ENCODE data around the gene EXD3. TPM values are rescaled to one million over a fixed set of nuclear protein-coding genes. Genes with fewer than 3 reads are reported as not detected.

EXD3 gene
- total RNA-seq, 1 donor from 2014 or later: 10.8 TPM

GRCh38 chr9:137429546-137429890, 6.6 kb upstream of the EXD3 start:
- FAIRE-seq: no peak
- no peaks in the 10 kb centered on the region for H3K27me3 ChIP-seq (ENCODE audit: control insufficient read depth, insufficient read depth, low read length)
- no peaks in the 10 kb centered on the region for H3K36me3 ChIP-seq (ENCODE audit: control insufficient read depth, insufficient read depth, low read length)
- TF ChIP-seq CTCF (IDR thresholded peaks at IDR 0.05; ENCODE audit: insufficient read depth, low read length, severe bottlenecking): no peak
- no peak for DNase-seq (ENCODE audit: low read depth)
- no peak overlapping the region for H3K4me3 ChIP-seq (ENCODE audit: low read depth, low read length)

GRCh38 chr9:137428841-137429545, 6.0 kb upstream of the EXD3 start:
- Histone ChIP-seq H3K36me3 (ENCODE audit: control insufficient read depth, insufficient read depth, low read length) (no peaks in the 10 kb centered on the region), H3K27me3 (ENCODE audit: control insufficient read depth, insufficient read depth, low read length) (no peaks in the 10 kb centered on the region), H3K4me3 (ENCODE audit: low read depth, low read length) (no peak overlapping the region)
- DNase-seq (ENCODE audit: low read depth) (no peak), FAIRE-seq (no peak)
- no peak for TF ChIP-seq CTCF (IDR thresholded peaks at IDR 0.05; ENCODE audit: insufficient read depth, low read length, severe bottlenecking)

GRCh38 chr9:137428311-137428630, 5.3 kb upstream of the EXD3 start:
- DNase-seq (ENCODE audit: low read depth) (no peak), FAIRE-seq (no peak)
- no peak for TF ChIP-seq CTCF (IDR thresholded peaks at IDR 0.05; ENCODE audit: insufficient read depth, low read length, severe bottlenecking)
- Histone ChIP-seq H3K27me3 (ENCODE audit: control insufficient read depth, insufficient read depth, low read length) (no peaks in the 10 kb centered on the region), H3K36me3 (ENCODE audit: control insufficient read depth, insufficient read depth, low read length) (no peaks in the 10 kb centered on the region), H3K4me3 (ENCODE audit: low read depth, low read length) (no peak overlapping the region)

- no peak for FAIRE-seq
- Histone ChIP-seq H3K27me3 (ENCODE audit: control insufficient read depth, insufficient read depth, low read length) (no peaks in the 10 kb centered on the region), H3K36me3 (ENCODE audit: control insufficient read depth, insufficient read depth, low read length) (no peaks in the 10 kb centered on the region), H3K4me3 (ENCODE audit: low read depth, low read length) (no peak overlapping the region)
- no peak for TF ChIP-seq CTCF (IDR thresholded peaks at IDR 0.05; ENCODE audit: insufficient read depth, low read length, severe bottlenecking)
- no peak for DNase-seq (ENCODE audit: low read depth)
Observed at GRCh38 chr9:137427454-137428310, 4.7 kb upstream of the EXD3 start.

GRCh38 chr9:137426018-137426681, 3.2 kb upstream of the EXD3 start:
- no peak for TF ChIP-seq CTCF (IDR thresholded peaks at IDR 0.05; ENCODE audit: insufficient read depth, low read length, severe bottlenecking)
- Histone ChIP-seq H3K4me3 (ENCODE audit: low read depth, low read length) (no peak overlapping the region), H3K27me3 (ENCODE audit: control insufficient read depth, insufficient read depth, low read length) (no peaks in the 10 kb centered on the region), H3K36me3 (ENCODE audit: control insufficient read depth, insufficient read depth, low read length) (no peaks in the 10 kb centered on the region)
- DNase-seq (ENCODE audit: low read depth): no peak
- no peak for FAIRE-seq

Measured in bronchial epithelial cell (primary cell).